Adipocyte (in vitro differentiated cells): ENCODE measurements around the gene PITPNM3.
"Not testable (repeated sequence)": the region's sequence is repeated elsewhere in the genome, so short reads cannot be mapped to it uniquely, and the experiment has no call there.

Experiments
- DNase-seq: peaks from one replicate; pipeline ENCODE4 v3.0.0-alpha.2; 2015; ENCODE audit warnings: low read depth
- H3K27me3 ChIP-seq: replicated peaks from 2 replicates; pipeline ENCODE4 v1.7.0; 2013; ENCODE audit warnings: mild to moderate bottlenecking, low read length, moderate library complexity; ENCODE audit not compliant: control insufficient read depth, insufficient read depth
- H3K36me3 ChIP-seq: 2 replicates; pipeline ENCODE4 v1.7.0; 2013; ENCODE audit warnings: low read length, mild to moderate bottlenecking, moderate library complexity; ENCODE audit not compliant: control insufficient read depth, insufficient read depth, severe bottlenecking
- H3K4me1 ChIP-seq: 2 replicates; pipeline ENCODE4 v1.7.0; 2013; ENCODE audit warnings: mild to moderate bottlenecking, low read length, moderate library complexity; ENCODE audit not compliant: control insufficient read depth, insufficient read depth
- H3K4me3 ChIP-seq: 2 replicates; pipeline ENCODE4 v1.7.0; 2013; ENCODE audit warnings: mild to moderate bottlenecking, low read length, moderate library complexity
- H3K9ac ChIP-seq: 2 replicates; pipeline ENCODE4 v1.7.0; 2013; ENCODE audit warnings: mild to moderate bottlenecking, low read length, moderate library complexity
- H3K9me3 ChIP-seq: 2 replicates; pipeline ENCODE4 v1.7.0; 2013; ENCODE audit warnings: mild to moderate bottlenecking, low read length, moderate library complexity; ENCODE audit not compliant: control insufficient read depth

PITPNM3 gene

DNA sequence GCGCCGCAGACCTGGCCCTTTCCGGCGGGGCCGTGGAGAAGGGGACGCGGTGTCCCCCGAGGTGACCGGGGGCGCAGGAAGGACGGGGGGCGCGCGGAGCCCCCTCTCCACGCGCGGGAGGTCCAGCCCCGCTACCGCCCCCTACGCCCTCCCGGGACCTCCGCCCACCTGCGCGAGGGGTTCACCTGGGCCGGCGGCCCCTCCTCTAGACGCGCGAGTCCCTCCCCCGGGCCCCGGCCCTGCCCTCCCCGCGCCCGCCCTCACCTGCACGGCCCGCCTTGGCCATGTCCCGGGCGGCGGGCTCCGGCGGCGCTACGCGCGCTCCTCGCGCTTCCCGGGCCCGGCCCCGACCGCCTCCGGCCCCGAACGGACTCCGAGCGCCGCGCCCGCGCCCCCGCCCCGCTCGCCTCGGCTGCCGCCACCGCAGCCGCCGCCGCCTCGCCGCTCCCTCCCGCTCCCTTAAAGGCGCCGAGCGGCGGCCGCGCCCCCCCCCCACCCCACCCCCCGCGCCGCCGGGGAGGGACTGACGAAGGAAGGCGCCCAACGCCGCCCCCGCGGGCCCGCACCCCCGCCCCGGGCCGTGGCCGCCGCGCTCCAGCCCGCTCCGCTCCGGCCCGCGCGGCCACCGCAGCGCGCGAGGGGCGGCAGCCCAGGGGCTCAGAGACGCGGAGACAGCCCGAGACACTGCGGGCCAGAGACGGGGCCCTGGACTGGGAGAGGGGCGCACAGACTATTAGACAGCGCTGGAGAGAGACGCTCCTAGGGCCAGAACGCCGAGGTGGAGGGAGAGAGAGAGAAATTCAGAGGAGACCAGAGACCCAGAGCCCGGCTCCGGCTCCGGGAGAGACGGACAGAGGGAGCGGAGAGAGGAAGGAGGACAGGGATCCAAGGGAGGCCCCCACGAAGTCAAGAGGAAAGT is at the start of gene PITPNM3:
TSS of gene PITPNM3 (minus strand) at position 435 of the 919 bp plus-strand sequence. CDS start at position 286, 149 bp downstream.
- no peak within 1 kb of the TSS for H3K9ac ChIP-seq
- H3K4me1 ChIP-seq, result peaks cover 13% of the 10 kb centered on the region
- no peaks in the 10 kb centered on the region for H3K9me3 ChIP-seq
- H3K36me3 ChIP-seq, result no peaks in the 10 kb centered on the region
- peaks cover 23% of the 10 kb centered on the region for H3K27me3 ChIP-seq
- peak within 1 kb of the TSS; percentile 66 for H3K4me3 ChIP-seq
- peak; percentile 59 for DNase-seq

DNA sequence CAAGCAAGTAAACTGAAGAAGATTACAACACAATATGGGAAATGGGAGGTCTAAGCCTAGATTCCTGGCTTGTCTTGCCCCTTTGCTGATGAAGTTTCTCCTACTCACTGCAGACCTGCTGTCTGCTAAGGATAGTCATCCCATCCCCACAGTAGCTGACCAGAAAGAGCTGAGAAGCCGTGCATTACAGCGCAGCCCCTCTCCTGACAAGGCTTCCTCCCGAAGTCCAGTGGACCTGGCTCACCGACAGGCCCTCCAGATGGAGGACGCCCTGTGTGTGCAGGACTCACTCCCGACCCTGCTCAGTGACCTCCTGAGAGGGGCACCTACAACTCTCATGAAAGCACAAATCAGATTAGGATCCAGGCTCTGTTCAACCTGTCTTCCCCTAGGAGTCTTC is 48.8 kb upstream of the PITPNM3 start:
- peaks cover 66% of the 10 kb centered on the region for H3K36me3 ChIP-seq
- peaks cover 10% of the 10 kb centered on the region for H3K4me1 ChIP-seq
- no peak overlapping the region for H3K4me3 ChIP-seq
- H3K9ac ChIP-seq, result no peak overlapping the region
- no peaks in the 10 kb centered on the region for H3K27me3 ChIP-seq
- H3K9me3 ChIP-seq, result no peaks in the 10 kb centered on the region
- no peak for DNase-seq

DNA sequence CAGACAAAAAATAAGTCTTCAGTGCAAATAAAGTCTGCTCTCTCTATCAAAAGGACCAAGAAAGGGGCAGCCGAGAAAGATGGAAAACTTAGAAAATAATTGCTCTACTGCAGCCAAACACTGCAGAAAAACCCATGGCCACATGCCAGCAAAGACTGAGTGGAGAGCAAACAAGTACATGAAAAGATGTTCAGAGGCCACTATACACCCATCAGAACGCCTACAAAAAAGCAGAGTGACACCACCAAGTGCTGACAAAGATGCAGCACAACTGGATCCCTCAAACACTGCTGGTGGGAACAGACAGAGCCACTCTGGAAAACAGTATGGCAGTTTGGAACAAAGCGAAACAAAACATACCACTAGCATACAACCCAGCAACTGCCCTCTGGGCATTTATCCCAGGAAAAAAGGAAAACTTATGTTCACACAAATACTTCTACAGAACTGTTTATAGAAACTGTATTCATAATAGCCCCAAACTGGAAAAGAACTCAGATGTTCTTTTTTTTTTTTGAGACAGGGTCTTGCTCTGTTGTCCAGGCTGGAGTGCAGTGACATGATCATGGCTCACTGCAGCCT is 47.5 kb upstream of the PITPNM3 start:
- peaks cover 12% of the 10 kb centered on the region for H3K4me1 ChIP-seq
- no peak overlapping the region for H3K4me3 ChIP-seq
- no peak for DNase-seq
- no peaks in the 10 kb centered on the region for H3K9me3 ChIP-seq
- H3K36me3 ChIP-seq, result peaks cover 66% of the 10 kb centered on the region
- H3K9ac ChIP-seq, result no peak overlapping the region
- H3K27me3 ChIP-seq, result no peaks in the 10 kb centered on the region

DNA sequence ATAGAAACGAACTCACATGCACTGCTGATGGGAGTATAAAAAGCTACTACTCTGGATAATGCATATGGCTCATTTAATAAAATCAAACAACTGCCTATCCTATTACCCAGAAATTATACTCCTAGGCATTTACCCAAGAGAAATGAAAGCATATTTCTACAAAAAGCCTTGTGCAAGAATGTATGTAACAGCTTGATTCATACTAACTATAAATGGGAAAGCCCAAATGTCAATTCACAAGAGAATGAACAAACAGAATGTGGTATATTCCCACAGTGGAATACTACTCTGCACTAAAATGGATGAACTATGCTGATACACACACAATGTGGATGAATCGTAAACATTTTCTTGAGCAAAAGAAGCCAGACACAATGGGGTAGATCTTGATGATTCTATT is 45.8 kb upstream of the PITPNM3 start:
- DNase-seq, result no peak
- Histone ChIP-seq H3K27me3 (no peaks in the 10 kb centered on the region), H3K4me3 (no peak overlapping the region), H3K4me1 (peaks cover 23% of the 10 kb centered on the region), H3K9ac (no peak overlapping the region), H3K9me3 (no peaks in the 10 kb centered on the region), H3K36me3 (peaks cover 65% of the 10 kb centered on the region)

DNA sequence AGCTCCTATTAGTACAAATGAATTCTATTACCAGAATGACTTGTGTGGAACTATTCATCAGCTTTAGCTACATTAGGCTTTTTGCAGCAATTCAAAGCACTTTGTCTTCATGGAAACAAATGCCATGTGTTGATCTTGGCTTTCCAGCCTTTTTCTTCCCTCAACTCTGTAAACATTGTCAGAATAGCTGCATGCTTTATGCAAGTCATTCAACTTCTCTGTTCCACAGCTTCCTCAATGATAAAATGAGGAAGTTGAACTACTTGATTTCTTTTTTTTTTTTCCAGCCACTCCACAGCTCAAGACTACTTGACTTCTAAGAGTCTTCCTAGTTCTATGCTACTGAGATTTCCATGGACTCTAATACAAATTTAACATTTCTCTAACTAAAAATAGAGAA is 43.0 kb upstream of the PITPNM3 start:
- DNase-seq, result peak; percentile 64
- peaks cover 65% of the 10 kb centered on the region for H3K36me3 ChIP-seq

DNA sequence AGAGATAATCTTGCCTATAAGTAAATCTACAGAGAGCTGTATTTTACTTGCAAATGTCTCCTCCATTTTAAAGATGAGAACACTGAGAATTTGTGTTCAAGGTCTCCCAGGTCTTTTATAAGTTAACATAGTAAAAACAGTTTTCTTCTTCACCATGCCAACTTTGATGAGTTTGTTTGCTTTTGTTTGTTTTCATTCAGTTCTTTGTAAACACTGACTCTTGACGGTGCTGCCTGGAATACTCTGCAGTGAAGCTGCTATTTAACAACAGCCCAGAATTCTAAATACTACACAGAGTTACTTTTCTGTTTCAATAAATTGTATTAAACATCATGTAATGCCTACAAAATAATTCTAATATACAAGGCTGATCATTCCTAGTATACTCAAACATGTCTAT is 41.4 kb upstream of the PITPNM3 start:
- Histone ChIP-seq H3K36me3 (peaks cover 78% of the 10 kb centered on the region), H3K27me3 (no peaks in the 10 kb centered on the region), H3K4me3 (no peak overlapping the region), H3K4me1 (peaks cover 13% of the 10 kb centered on the region), H3K9ac (no peak overlapping the region), H3K9me3 (no peaks in the 10 kb centered on the region)
- no peak for DNase-seq

More for the DNA sequence above, 43.0 kb upstream of the PITPNM3 start:
- Histone ChIP-seq H3K4me3 (no peak overlapping the region), H3K27me3 (no peaks in the 10 kb centered on the region), H3K4me1 (peaks cover 23% of the 10 kb centered on the region), H3K9ac (no peak overlapping the region), H3K9me3 (no peaks in the 10 kb centered on the region)

DNA sequence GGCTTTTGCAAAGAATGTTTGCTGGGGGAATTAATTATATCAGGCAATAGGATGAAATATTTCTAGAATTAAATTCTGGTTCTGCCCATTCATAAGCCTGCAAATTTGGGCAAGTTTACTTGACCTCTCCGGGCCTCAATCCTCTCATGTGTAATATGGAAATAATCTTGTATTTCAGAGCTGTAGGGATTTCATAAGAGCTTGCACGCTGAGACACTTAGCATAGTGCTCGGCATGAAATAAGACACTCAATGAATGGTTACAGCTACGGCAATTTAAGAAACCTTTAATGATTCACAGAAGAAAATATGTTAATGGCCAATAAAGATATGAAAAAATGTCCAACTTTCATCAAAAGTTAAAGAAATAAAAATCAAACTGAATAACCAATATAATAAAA is 40.6 kb upstream of the PITPNM3 start:
- Histone ChIP-seq H3K9ac (no peak overlapping the region), H3K9me3 (no peaks in the 10 kb centered on the region), H3K36me3 (peaks cover 72% of the 10 kb centered on the region), H3K4me3 (no peak overlapping the region), H3K4me1 (peaks cover 13% of the 10 kb centered on the region), H3K27me3 (no peaks in the 10 kb centered on the region)
- DNase-seq, result no peak

DNA sequence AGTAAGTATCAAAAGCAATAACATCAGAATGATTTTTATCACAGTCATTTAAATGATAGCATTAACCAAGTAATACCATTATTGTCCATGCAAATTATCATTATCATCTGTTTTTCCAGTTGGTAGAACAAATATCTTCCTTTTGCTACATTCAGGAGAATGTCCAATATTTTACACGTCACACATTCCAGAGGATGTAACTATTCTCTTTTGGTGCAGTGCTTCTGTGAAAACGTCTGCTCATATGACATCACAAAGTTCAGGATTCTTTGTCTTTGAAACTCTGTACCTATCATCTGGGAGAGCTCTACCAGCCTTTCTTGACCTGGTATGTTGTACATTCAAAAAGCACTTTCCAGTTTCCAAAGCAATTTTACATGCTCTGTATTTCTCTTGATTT is 40.2 kb upstream of the PITPNM3 start:
- no peak overlapping the region for H3K4me3 ChIP-seq
- peaks cover 75% of the 10 kb centered on the region for H3K36me3 ChIP-seq
- H3K9me3 ChIP-seq, result no peaks in the 10 kb centered on the region
- H3K27me3 ChIP-seq, result no peaks in the 10 kb centered on the region
- H3K9ac ChIP-seq, result no peak overlapping the region
- peaks cover 17% of the 10 kb centered on the region for H3K4me1 ChIP-seq
- DNase-seq, result no peak

DNA sequence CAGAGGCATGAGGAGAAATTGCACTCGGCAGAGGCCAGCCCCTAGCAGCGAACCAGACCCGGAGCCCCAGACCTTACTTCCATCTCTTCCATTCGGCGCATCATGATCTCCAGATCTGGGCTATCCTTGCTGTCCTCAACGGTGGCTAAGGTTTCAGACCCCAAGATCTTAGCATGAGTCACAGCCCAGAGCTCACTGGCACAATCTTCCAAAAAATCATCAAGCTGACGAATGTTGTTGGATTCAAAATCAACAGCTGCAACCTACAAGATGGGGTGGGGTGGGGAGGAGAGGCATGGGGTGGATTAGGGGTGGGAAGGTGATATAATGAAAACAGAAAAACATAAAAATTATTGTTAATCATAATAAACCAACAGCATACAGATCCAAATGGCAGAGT is 39.7 kb upstream of the PITPNM3 start:
- DNase-seq, result no peak
- H3K9me3 ChIP-seq, result no peaks in the 10 kb centered on the region
- H3K36me3 ChIP-seq, result peaks cover 75% of the 10 kb centered on the region

DNA sequence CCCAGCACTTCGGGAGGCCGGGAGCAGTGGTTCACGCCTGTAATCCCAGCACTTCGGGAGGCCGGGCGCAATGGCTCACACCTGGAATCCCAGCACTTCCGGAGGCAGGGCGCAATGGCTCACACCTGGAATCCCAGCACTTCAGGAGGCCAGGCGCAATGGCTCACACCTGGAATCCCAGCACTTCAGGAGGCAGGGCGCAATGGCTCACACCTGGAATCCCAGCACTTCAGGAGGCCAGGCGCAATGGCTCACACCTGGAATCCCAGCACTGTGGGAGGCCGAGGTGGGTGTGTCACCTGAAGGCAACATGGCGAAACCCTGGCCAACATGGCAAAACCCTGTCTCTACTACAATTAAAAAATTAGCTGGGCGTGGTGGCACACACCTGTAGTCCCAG is 37.0 kb upstream of the PITPNM3 start:
- peaks cover 71% of the 10 kb centered on the region for H3K36me3 ChIP-seq

More for the DNA sequence above, 39.7 kb upstream of the PITPNM3 start:
- no peak overlapping the region for H3K9ac ChIP-seq
- peaks cover 21% of the 10 kb centered on the region for H3K4me1 ChIP-seq
- H3K4me3 ChIP-seq, result no peak overlapping the region
- no peaks in the 10 kb centered on the region for H3K27me3 ChIP-seq

DNA sequence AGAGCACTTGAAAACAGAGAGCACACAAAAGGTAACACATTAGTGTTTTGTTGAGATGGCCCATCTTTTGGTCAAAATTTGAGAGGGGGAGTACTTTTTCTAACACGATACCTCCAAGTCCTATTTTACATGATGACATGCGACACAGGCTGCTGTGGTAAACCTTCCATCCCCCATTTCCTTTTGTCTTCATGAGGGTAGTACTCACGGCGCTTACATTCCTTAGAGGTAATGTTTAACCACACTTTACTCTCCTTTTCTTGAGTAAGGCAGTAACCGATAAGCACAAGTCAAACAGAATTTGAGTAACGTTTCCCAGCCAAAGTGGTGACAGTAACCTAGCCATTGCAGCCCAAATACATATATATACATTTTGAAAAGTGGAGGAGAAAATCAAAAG is 35.8 kb upstream of the PITPNM3 start:
- peaks cover 9% of the 10 kb centered on the region for H3K4me1 ChIP-seq
- H3K4me3 ChIP-seq, result no peak overlapping the region
- H3K9me3 ChIP-seq, result no peaks in the 10 kb centered on the region
- no peaks in the 10 kb centered on the region for H3K27me3 ChIP-seq
- H3K36me3 ChIP-seq, result peaks cover 71% of the 10 kb centered on the region
- no peak for DNase-seq
- H3K9ac ChIP-seq, result no peak overlapping the region

More for the DNA sequence above, 37.0 kb upstream of the PITPNM3 start:
- H3K9ac ChIP-seq, H3K4me3 ChIP-seq, H3K9me3 ChIP-seq, DNase-seq, H3K27me3 ChIP-seq: not testable (repeated sequence)
- H3K4me1 ChIP-seq, result peaks cover 15% of the 10 kb centered on the region
